ENCODE data around the gene AOPEP.

AOPEP gene

GRCh38 chr9:94907264-94907936, 180.9 kb downstream of the AOPEP start:
- no peak overlapping the region for H3K4me3 ChIP-seq (ENCODE audit: low read depth, low read length)
- TF ChIP-seq, protein P1, sequence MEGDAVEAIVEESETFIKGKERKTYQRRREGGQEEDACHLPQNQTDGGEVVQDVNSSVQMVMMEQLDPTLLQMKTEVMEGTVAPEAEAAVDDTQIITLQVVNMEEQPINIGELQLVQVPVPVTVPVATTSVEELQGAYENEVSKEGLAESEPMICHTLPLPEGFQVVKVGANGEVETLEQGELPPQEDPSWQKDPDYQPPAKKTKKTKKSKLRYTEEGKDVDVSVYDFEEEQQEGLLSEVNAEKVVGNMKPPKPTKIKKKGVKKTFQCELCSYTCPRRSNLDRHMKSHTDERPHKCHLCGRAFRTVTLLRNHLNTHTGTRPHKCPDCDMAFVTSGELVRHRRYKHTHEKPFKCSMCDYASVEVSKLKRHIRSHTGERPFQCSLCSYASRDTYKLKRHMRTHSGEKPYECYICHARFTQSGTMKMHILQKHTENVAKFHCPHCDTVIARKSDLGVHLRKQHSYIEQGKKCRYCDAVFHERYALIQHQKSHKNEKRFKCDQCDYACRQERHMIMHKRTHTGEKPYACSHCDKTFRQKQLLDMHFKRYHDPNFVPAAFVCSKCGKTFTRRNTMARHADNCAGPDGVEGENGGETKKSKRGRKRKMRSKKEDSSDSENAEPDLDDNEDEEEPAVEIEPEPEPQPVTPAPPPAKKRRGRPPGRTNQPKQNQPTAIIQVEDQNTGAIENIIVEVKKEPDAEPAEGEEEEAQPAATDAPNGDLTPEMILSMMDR (IDR thresholded peaks at IDR 0.05; ENCODE audit: borderline replicate concordance, insufficient read depth, low read depth, low read length) = no peak

DNA sequence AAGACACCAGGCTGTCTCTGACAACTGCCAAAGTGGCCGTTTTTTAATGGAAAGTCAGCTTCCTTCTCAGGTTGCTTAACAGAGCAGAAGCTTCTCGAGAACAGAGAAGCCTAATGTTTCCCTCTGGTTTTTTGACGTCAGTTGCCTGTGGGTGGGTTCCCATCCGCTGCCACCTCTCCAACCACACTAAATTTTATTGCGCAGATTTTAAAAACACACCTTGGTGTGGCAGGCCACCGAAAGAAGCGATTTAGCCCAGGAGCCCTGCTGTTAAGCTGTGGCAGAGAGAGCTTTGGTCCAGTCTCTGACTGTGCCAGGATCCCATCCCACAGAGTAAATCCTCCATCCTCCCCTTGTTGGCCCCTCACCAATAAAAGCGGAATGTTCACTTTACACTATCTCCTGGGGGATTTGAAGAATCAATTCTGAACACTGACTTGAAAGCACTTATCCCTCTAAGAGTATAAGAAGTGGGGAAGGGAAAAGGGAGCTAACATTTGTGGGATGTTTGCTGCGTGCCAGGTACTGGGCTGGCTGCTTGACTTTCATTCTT, 181.6 kb downstream of the AOPEP start:
- H3K4me3 ChIP-seq (ENCODE audit: low read depth, low read length) = no peak overlapping the region
- TF ChIP-seq, protein P1 (IDR thresholded peaks at IDR 0.05; ENCODE audit: borderline replicate concordance, insufficient read depth, low read depth, low read length) = no peak

- no peak overlapping the region for H3K4me3 ChIP-seq (ENCODE audit: low read depth, low read length)
- TF ChIP-seq, protein P1 (IDR thresholded peaks at IDR 0.05; ENCODE audit: borderline replicate concordance, insufficient read depth, low read depth, low read length) = no peak
Observed at GRCh38 chr9:94908583-94909249, 182.2 kb downstream of the AOPEP start.

DNA sequence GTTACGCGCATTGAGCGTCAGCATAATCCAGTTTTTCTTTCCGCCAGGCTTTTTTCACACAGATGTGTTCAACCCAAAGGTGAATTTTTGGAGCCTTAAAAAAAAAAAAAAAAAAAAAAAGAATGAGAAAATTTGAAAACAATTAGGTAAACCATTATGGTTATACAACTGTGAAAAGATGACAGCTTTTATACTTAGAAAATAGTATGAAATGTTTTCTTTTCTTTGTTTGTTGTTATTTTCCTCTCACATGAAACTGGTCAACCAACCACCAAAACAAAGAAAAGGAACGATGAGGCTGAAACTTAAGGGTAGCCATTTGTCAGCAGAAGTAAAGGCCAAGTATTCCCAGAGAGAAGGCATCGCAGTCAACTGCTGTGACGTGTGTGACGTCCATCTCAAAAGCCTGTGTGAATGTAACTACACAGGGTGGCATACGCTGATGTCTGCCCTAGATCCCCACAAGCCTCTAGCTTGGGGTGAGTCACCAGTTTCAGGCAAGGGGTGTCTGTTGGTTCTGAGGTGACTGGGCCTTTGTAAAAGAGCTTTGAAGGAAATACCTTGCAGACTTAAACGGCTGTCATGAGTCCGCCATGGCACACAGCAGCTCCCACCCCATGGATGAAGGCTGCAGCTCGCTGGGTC, 182.9 kb downstream of the AOPEP start:
- TF ChIP-seq, protein P1 (IDR thresholded peaks at IDR 0.05; ENCODE audit: borderline replicate concordance, insufficient read depth, low read depth, low read length) = no peak
- H3K4me3 ChIP-seq (ENCODE audit: low read depth, low read length) = no peak overlapping the region

GRCh38 chr9:94909965-94910730, 183.6 kb downstream of the AOPEP start:
- TF ChIP-seq, protein P1 (IDR thresholded peaks at IDR 0.05; ENCODE audit: borderline replicate concordance, insufficient read depth, low read depth, low read length) = no peak
- no peak overlapping the region for H3K4me3 ChIP-seq (ENCODE audit: low read depth, low read length)

GRCh38 chr9:94911211-94911610, 184.7 kb downstream of the AOPEP start:
- H3K4me3 ChIP-seq (ENCODE audit: low read depth, low read length) = no peak overlapping the region
- TF ChIP-seq, protein P1 (IDR thresholded peaks at IDR 0.05; ENCODE audit: borderline replicate concordance, insufficient read depth, low read depth, low read length) = no peak

Data from GM12875 (cell line).